ENCODE measurements around the gene SH3GL1.
A peak's percentile ranks its signal among the peaks of the same experiment; 100 is the strongest.
"Not testable (repeated sequence)": the region's sequence is repeated elsewhere in the genome, so short reads cannot be mapped to it uniquely, and the experiment has no call there.

The SH3GL1 gene

GRCh38 chr19:4362831-4363545 lies 37.4 kb downstream of the SH3GL1 start:
- no peak for DNase-seq (ENCODE audit: low read depth)

DNA sequence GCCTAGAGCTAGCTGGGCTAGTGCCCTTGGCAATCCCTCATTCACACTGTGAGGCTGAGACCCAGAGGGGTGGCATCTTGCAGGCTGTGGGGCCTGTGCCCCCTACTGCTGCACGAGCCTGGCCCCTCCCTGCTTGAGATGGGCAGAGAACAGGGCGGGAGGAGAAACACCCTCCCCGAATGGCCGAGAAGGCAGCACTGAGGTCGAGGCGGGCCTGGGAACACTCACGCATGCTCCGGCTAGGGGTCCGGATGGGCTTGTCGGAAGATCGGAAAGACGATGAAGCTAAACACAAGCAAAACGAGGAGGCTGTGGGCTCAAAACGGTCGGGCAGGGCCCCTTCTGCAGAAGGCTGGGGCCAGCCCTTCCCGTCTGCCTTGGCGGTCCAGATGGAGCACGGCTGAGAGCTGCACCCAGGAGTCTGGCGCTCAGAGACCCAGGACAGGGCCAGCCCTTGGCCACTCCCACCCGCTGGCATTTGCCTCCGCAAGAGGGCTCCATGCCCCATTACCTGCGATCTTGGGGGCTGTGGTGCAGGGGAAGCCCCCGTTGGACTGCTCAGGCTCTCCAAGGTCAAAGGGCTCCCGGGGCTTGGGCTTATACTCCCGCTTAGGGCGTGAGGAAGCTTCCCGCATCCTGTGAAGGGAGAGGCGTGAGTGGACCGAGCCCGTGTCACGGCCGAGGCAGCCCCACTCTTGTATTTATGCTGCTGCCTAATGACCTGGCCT lies 38.1 kb downstream of the SH3GL1 start:
- no peak for DNase-seq (ENCODE audit: low read depth)

DNA sequence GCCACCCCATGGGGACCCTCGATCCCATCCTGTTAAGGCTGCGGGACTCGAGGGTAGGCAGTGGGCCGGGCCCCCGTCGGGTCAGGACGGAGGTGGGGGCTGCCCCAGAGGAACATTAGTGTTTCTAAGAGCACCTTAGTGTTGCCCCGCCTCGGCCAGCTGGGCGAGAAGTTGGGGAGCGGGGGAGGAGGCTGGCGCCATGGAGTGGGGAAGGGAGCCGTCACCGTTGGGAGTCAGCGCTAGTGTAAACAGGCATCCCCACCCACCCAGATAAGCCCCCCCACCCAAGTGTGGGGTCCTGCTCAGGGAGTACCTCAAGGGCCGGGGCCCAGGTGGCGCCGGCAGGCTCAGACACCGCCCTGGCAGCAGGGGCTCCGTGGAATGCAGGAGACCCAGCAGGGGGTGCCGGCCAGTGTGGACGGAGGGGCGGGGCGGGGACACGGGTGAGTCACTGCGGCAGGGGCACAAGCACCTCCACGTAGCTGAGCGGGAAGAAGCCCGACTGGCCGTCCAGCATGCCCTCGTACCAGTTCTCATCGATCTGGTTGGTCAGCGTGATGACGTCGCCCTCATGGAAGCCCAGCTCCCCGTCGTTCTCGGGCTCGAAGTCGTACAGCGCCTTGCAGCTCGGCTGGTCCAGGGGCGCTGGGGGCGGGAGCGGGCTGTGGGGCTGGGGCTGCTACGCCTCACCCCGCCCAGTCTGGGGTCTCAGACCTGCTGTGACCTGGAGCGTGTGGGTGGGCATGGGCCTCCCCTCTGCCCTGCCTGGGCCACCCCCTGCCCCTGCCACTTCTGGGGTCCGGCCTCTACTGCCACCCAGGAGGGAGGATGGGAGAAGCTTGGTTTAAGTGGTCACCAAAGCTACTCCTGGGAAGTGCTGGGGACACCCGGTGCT lies 38.9 kb downstream of the SH3GL1 start:
- DNase-seq (ENCODE audit: low read depth), result no peak

DNA sequence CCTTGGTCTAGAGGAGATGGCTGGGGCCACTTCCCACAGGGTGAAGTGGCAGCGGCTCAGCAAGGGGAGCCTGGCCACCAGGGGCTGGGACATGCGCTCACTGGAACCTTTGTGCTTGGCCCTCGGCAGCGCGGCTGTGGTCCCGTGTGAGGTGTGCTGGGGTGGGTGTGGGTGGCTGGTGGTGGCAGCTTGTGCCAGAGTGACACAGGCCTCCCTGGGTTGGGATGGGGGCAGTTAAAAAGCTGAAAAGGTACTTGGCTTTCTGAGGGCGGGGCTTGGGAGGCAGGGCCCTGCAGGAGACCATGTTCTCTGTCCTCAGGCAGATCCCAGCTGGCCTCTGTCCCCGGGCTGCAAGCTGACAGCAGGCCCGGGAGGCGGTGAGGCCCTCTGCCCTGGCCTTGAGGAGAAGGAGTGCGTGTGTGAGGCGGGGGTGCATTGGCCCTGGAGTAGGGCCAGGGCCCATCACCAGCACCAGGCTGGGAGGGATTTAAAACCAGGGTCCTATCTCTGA lies 39.7 kb downstream of the SH3GL1 start:
- no peak for DNase-seq (ENCODE audit: low read depth)

DNA sequence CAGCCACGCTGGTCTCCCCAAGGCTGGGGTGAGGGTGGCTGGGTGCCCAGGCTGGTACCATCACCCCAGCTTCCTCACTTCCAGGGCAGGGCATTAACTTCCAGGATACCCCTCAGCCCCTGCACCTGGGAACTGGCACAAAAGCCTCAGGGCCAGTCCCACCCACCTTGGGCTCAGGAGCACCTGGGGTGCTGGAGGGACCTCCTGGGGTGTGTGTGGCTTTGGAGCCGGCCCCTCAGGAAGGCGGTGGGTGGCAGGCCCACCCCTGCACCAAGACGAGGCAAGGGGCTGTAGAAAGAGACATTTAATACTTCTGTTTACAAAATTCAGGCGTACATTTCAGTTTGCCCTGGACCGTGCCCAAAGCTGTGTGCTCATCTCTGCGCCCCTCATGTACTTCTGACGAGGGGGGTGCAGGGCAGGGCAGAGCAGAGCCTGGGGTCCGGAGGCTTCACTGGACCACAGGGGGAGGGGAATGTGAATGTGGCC lies 40.2 kb downstream of the SH3GL1 start:
- no peak for DNase-seq (ENCODE audit: low read depth)

DNA sequence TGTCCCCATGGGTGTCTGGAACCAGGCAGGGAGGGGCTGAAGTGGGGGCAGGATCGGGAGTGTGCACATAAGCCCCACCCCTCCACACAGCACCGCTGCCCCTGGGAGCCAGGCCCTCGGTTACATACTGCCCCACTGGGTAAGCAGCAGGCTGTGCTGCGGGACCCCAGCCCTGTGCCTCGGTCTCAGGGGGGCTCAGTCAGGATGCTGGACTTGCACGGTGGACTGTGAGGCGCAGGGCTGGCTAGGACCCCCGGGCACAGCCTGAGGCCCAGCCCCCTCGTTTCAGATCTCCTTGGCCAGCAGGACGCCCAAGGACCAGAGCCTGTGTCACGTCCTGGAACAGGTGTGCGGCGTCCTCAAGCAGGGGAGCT lies 40.7 kb downstream of the SH3GL1 start:
- DNase-seq (ENCODE audit: low read depth), result no peak

GRCh38 chr19:4358709-4359626 lies 41.4 kb downstream of the SH3GL1 start:
- no peak for DNase-seq (ENCODE audit: low read depth)

GRCh38 chr19:4357921-4358326 lies 42.4 kb downstream of the SH3GL1 start:
- no peak for DNase-seq (ENCODE audit: low read depth)

DNA sequence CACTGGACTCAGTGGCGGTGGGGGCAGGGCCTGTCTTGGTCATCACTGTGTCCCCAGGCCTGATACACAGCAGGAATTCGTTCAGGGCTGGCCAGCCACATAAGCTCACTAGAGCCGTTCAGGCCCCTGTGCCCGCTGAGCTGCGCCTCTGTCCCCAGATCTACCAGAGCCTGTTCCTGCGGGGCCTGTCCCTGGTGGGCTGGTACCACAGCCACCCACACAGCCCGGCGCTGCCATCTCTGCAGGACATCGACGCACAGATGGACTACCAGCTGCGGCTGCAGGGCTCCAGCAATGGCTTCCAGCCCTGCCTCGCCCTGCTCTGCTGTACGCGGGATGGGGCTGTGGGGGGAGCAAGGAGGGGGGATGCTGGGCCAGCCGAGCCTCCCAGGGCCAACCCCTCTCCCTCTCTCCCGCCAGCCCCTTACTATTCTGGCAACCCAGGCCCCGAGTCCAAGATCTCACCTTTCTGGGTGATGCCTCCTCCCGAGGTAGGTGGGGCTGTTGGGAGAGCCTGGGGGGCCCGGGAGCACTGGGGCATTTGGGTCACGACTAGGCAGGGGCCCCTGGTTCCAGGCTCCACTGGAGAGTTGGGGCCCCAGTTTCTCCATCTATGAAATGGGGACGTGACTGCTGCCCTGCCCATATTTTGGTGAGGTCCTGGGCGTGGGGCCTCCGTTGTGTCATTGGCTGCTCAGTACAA lies 43.1 kb downstream of the SH3GL1 start:
- DNase-seq (ENCODE audit: low read depth), result no peak

DNA sequence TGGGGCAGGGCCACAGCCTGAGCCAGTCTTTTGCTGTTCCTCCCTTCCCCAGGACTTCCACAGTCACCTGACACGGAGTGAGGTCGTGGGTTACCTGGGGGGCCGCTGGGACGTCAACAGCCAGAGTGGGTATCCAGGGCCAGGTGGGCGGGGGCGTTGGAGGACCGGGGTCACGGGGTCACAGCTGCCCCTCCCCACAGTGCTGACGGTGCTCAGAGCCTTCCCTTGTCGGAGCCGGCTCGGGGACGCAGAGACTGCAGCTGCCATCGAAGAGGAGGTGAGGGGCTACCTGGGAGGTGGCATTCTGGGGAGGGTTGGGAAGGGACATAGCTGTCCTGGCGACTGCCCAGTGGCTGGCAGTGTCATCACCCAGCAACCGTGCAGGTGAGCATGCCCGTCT lies 45.5 kb downstream of the SH3GL1 start:
- DNase-seq (ENCODE audit: low read depth), result no peak

- DNase-seq (ENCODE audit: low read depth), result no peak
These were observed 46.1 kb downstream of the SH3GL1 start for GRCh38 chr19:4354282-4354681.

DNA sequence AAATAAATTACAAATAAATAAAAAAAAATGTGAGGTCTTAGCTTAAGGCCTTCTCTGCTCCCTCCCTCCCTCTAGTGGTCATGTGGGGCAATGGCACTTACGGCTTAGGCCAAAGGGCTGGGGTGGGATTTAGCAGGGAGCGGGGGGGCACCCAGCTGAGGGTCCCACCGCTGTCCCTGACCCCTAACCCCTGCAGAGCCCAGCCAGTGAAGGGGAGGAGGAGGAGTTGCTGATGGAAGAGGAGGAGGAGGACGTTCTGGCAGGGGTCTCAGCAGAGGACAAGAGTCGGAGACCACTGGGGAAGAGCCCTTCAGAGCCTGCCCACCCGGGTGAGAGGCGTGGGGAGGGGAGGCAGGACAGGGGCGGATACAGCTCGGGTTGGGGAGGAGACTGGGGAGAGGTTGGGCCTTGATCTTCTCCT lies 47.6 kb downstream of the SH3GL1 start:
- DNase-seq (ENCODE audit: low read depth), result no peak

- DNase-seq (ENCODE audit: low read depth), result no peak
These were observed 49.6 kb downstream of the SH3GL1 start for GRCh38 chr19:4350726-4351125.

DNA sequence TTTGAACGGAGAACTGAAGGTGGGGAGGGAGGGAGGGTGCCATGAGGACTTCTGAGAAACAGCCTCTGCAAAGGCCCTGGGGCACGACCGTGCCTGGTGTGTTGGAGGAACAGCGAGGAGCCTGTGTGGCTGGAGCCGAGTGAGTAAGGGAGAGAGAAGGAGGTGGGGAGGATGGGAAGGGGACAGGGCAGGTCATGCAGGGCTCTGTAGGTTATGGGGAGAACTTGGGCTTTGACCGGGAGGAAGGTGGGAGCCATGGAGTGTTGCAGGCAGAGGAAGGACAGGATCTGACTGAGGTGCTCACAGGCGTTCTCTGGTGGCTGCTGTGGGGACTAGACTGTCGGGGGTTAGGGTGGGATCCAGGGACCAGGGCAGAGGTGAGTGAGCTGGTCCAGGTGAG lies 50.2 kb downstream of the SH3GL1 start:
- DNase-seq (ENCODE audit: low read depth), result no peak

DNA sequence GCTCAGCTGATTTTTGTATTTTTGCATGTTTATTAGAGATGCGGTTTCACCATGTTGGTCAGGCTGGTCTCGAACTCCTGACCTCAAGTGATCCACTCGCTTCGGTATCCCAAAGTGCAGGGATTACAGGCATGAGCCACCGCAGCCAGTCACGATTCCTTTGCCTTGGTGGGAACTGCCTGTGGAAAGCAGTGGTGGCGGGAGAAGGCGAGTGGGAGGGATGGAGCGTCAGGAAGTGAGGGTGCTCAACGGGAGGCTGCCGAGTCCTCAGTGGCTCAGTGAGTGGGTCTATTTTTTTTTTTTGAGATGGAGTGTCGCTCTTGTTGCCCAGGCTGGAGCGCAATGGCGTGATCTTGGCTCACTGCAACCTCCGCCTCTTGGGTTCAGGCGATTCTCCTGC lies 51.1 kb downstream of the SH3GL1 start:
- DNase-seq (ENCODE audit: low read depth), result not testable (repeated sequence)

- DNase-seq (ENCODE audit: low read depth), result no peak
These were observed 52.8 kb downstream of the SH3GL1 start for GRCh38 chr19:4347521-4347920.

DNA sequence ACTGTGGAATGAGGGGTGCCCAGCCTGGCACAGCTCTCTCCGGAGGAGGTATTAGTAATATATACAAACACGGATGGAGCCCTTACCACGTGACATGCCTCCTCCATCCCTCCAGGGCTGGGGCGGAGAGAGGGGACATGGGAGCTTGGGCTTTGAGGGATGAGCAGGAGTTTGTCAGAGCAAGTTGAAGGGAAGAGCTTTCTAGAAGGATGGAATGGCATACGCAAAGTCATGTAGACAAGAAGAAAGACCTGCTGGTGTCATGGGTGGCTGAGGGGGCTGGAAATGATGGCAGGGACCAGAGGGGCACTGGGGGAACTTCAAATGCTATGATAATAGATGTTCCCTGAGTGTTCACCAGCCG lies 54.3 kb downstream of the SH3GL1 start:
- no peak for DNase-seq (ENCODE audit: low read depth)

- DNase-seq (ENCODE audit: low read depth), result no peak
These were observed 54.9 kb downstream of the SH3GL1 start for GRCh38 chr19:4345342-4346019.

- DNase-seq (ENCODE audit: low read depth), result peak; percentile 86
These were observed 56.7 kb downstream of the SH3GL1 start, which contains the start of gene MPND for GRCh38 chr19:4343370-4344307. Gene MPND, plus strand, starts transcription at chr19:4343562. Its CDS starts 32 bp downstream, at chr19:4343594.

Measured in stimulated activated CD8-positive, alpha-beta memory T cell treated with anti-CD3 and anti-CD28 coated beads, Interleukin-15, amount 100 ng/mL, for 24 hours (primary cell).